HepG2 (cell line): ENCODE measurements around the gene KCTD14. TPM values are rescaled to one million over a fixed set of nuclear protein-coding genes. Genes with fewer than 3 reads are reported as not detected.

Experiments used
- ATAC-seq: fragments of 200-7000 bp; cut with Tn5 transposase; 3 replicates; pipeline ENCODE4 v1.9.1; 2020; ENCODE audit warnings: mild to moderate bottlenecking, moderate library complexity
- BruUV-seq: library from RNA; stranded (reverse); fragments of 400-500 nt; replicated peaks from 2 replicates; lab custom pipeline; 2021; lab: Mats Ljungman, UMichigan
- CTCF ChIA-PET: fragments of 300-600 bp; formaldehyde crosslinking; extraction: SDS; loops from one replicate; lab custom pipeline; 2021; ENCODE audit warnings: low total read pairs, inconsistent platforms, low intra/inter-chr PET ratio; lab: Yijun Ruan, JAX
- POLR2A ChIA-PET: fragments of 350-600 bp; sonication (Branson Sonifier 250); formaldehyde crosslinking; loops from one replicate; lab custom pipeline; 2020; ENCODE audit warnings: antibody characterized with exemption, inconsistent platforms; lab: Yijun Ruan, JAX
- DNase-seq: peaks from one replicate; pipeline ENCODE4 v3.0.0-alpha.2; 2015; ENCODE audit warnings: low spot score
- FAIRE-seq: peaks from 3 replicates; lab custom pipeline; 2011; peaks lifted over from hg19 to GRCh38; lab: Jason Lieb, UNC
- H2AFZ ChIP-seq: one replicate; pipeline ENCODE4 v1.6.1; 2011; ENCODE audit warnings: low read length, inconsistent platforms
- H3K27ac ChIP-seq: fragments of 300-600 bp; 3 replicates; pipeline ENCODE4 v1.8.0; 2011; ENCODE audit warnings: mixed run types, mild to moderate bottlenecking, mixed read lengths, low read length, inconsistent platforms; ENCODE audit not compliant: insufficient read depth; ENCODE audit errors: extremely low read length
- H3K27me3 ChIP-seq, 2 experiments: fragments of 200-600 bp in 1 of 2; 2 replicates in 1 of 2; 3 replicates in 1 of 2; pipeline versions ENCODE4 v1.6.0 to v1.8.0; 2011; ENCODE audit warnings: low read length in 2 of 2, mild to moderate bottlenecking in 2 of 2, moderate library complexity in 2 of 2, inconsistent platforms in 1 of 2; ENCODE audit not compliant: insufficient read depth in 2 of 2, control insufficient read depth in 1 of 2
- H3K36me3 ChIP-seq, 2 experiments: fragments of 200-600 bp in 1 of 2; replicated peaks in 1 of 2; 2 replicates in 1 of 2; 3 replicates in 1 of 2; pipeline versions ENCODE4 v1.5.1 to v1.8.0; 2011; ENCODE audit warnings: low read length in 2 of 2, inconsistent platforms in 1 of 2; ENCODE audit not compliant: insufficient read depth in 2 of 2, control insufficient read depth in 1 of 2
- H3K4me1 ChIP-seq: 2 replicates; pipeline ENCODE4 v1.5.1; 2012; ENCODE audit warnings: low read length, inconsistent platforms; ENCODE audit not compliant: insufficient read depth
- H3K4me2 ChIP-seq: 2 replicates; pipeline ENCODE4 v1.6.0; 2011; ENCODE audit warnings: low read depth, low read length, inconsistent platforms
- H3K4me3 ChIP-seq, 3 experiments: fragments of 200-600 bp in 1 of 3; sonication (generic), shearing (Covaris generic) in 1 of 3; replicated peaks in 1 of 3; 2 replicates each; pipeline ENCODE4 v1.5.1; 2011 to 2016; ENCODE audit warnings: low read length in 3 of 3, inconsistent platforms in 2 of 3, low read depth in 2 of 3, mild to moderate bottlenecking in 2 of 3, control low read depth in 1 of 3, mixed read lengths in 1 of 3; ENCODE audit not compliant: insufficient read depth in 1 of 3
- H3K79me2 ChIP-seq: one replicate; pipeline ENCODE4 v1.6.1; 2011; ENCODE audit warnings: low read length, inconsistent platforms; ENCODE audit not compliant: insufficient read depth
- H3K9ac ChIP-seq: 2 replicates; pipeline ENCODE4 v1.6.0; 2011; ENCODE audit warnings: mild to moderate bottlenecking, low read depth, low read length, inconsistent platforms; ENCODE audit not compliant: insufficient read depth
- H3K9me3 ChIP-seq: 2 replicates; pipeline ENCODE4 v1.5.1; 2012; ENCODE audit warnings: mild to moderate bottlenecking, low read length
- H4K20me1 ChIP-seq: 2 replicates; pipeline ENCODE4 v1.6.0; 2011; ENCODE audit warnings: inconsistent platforms, mild to moderate bottlenecking, low read length, moderate library complexity; ENCODE audit not compliant: insufficient read depth
- AKAP8 ChIP-seq: sonication (generic); formaldehyde crosslinking; IDR thresholded peaks from 2 replicates; pipeline ENCODE4 v1.5.1; 2020; ENCODE audit warnings: mild to moderate bottlenecking, missing genetic modification reagents
- DZIP1 ChIP-seq: sonication (generic); formaldehyde crosslinking; IDR thresholded peaks from 2 replicates; pipeline ENCODE4 v1.5.0; 2020; ENCODE audit warnings: mild to moderate bottlenecking, missing genetic modification reagents
- EP300 ChIP-seq, 3 experiments: sonication (generic) in 1 of 3; formaldehyde crosslinking in 1 of 3; IDR thresholded peaks; 2 replicates each; pipeline versions ENCODE4 v1.5.1 to v1.6.1; 2011 to 2020; ENCODE audit warnings: low read depth in 2 of 3, low read length in 2 of 3, borderline replicate concordance in 1 of 3, improper control_type of control experiment in 1 of 3, mild to moderate bottlenecking in 1 of 3, missing genetic modification reagents in 1 of 3, moderate library complexity in 1 of 3
- MTF2 ChIP-seq: sonication (generic); formaldehyde crosslinking; IDR thresholded peaks from 2 replicates; pipeline ENCODE4 v1.5.0; 2020; ENCODE audit warnings: missing genetic modification reagents, borderline replicate concordance
- SMAD1 ChIP-seq: sonication (generic); formaldehyde crosslinking; IDR thresholded peaks from 2 replicates; pipeline ENCODE4 v1.4.0; 2020; ENCODE audit warnings: missing genetic modification reagents, low read depth, mild to moderate bottlenecking, borderline replicate concordance
- SNAPC2 ChIP-seq: sonication (generic); formaldehyde crosslinking; IDR thresholded peaks from 2 replicates; pipeline ENCODE4 v1.8.1; 2022; ENCODE audit warnings: mild to moderate bottlenecking, missing genetic modification reagents
- ZBTB2 ChIP-seq: sonication (generic); formaldehyde crosslinking; IDR thresholded peaks from 2 replicates; pipeline ENCODE4 v1.8.0; 2022; ENCODE audit warnings: low read depth, missing genetic modification reagents
- ZBTB4 ChIP-seq: sonication (generic); formaldehyde crosslinking; IDR thresholded peaks from 2 replicates; pipeline ENCODE4 v1.4.0; 2020; ENCODE audit warnings: missing genetic modification reagents, mild to moderate bottlenecking, borderline replicate concordance
- ZC3H4 ChIP-seq: sonication (generic); formaldehyde crosslinking; IDR thresholded peaks from 2 replicates; pipeline ENCODE4 v1.4.0; 2020; ENCODE audit warnings: missing genetic modification reagents, borderline replicate concordance
- ZEB1 ChIP-seq: IDR thresholded peaks from 2 replicates; pipeline ENCODE4 v1.6.1; 2012; ENCODE audit warnings: mild to moderate bottlenecking, low read depth, inconsistent platforms; ENCODE audit not compliant: insufficient replicate concordance
- ZNF251 ChIP-seq: sonication (generic); formaldehyde crosslinking; IDR thresholded peaks from 2 replicates; pipeline ENCODE4 v1.9.0; 2021; ENCODE audit warnings: mild to moderate bottlenecking, missing genetic modification reagents
- ZNF414 ChIP-seq: sonication (generic); formaldehyde crosslinking; IDR thresholded peaks from 2 replicates; pipeline ENCODE4 v1.5.0; 2020; ENCODE audit warnings: missing genetic modification reagents
- ZNF549 ChIP-seq: sonication (generic); formaldehyde crosslinking; IDR thresholded peaks from 2 replicates; pipeline ENCODE4 v1.5.0; 2020; ENCODE audit warnings: missing genetic modification reagents
- ZNF614 ChIP-seq: IDR thresholded peaks from 2 replicates; pipeline ENCODE4 v1.6.1; 2018; ENCODE audit warnings: missing biosample characterization, missing genetic modification reagents, inconsistent platforms, borderline replicate concordance
- ZNF841 ChIP-seq: sonication (generic); formaldehyde crosslinking; IDR thresholded peaks from 2 replicates; pipeline ENCODE4 v1.8.1; 2023; ENCODE audit warnings: missing genetic modification reagents, borderline replicate concordance
- WGBS: methylation state at CpG from one replicate; pipeline ENCODE4 v1.1.6; 2017; ENCODE audit warnings: low lambda C conversion rate; 5-methylcytosine and 5-hydroxymethylcytosine counted together
- in situ Hi-C: cut with HindIII; loops from 2 replicates; pipeline ENCODE4 v1.10.0; 2017; ENCODE audit warnings: low pct_unique_long_range_greater_than_20kb; ENCODE audit not compliant: extremely low pct_ligation_motif_present
- intact Hi-C: fragments of 100-400 bp; cut with micrococcal nuclease; formaldehyde crosslinking; loops from one replicate; pipeline ENCODE4 v1.10.0; 2022; ENCODE audit not compliant: unreplicated experiment
- polyA plus RNA-seq, 8 experiments: library from polyadenylated mRNA; depleted of rRNA in 3 of 8; stranded (reverse) in 7 of 8; unstranded in 1 of 8; fragments of >200 nt; fragmentation: Illumina TruSeq in 4 of 8; extraction: Trizol in 4 of 8; gene quantifications; 2 replicates each; pipeline versions ENCODE4 v1.2.1 to v1.2.3, GENCODE V29; 2011 to 2016; ENCODE audit warnings: low read depth in 4 of 8, missing spikeins in 1 of 8, mixed read lengths in 1 of 8; ENCODE audit not compliant: insufficient read depth in 1 of 8
- total RNA-seq, 5 experiments: library from RNA; depleted of rRNA; stranded (reverse); fragments of >200 nt; fragmentation: Illumina TruSeq; extraction: Trizol; gene quantifications; 2 replicates each; pipeline ENCODE4 v1.2.3, GENCODE V29; 2016; ENCODE audit warnings: low read depth in 1 of 5

The KCTD14 gene
- total and polyA plus RNA-seq, 2 of the 13 experiments (the other 11 are each of a cell fraction or from before 2014, with no cell fraction given), result 10.3 to 15.6 TPM

GRCh38 chr11:77999446-78000030, 23.5 kb downstream of the KCTD14 start:
- ChIA-PET POLR2A (no interaction called here), CTCF (interaction anchor here (1.9 to 2.2 kb wide), 2 partner anchors 46 to 223 kb away, joined by 10 to 12 read pairs; no protein-coding TSS in a partner anchor)
- Histone ChIP-seq H4K20me1 (no peaks in the 10 kb centered on the region), H3K4me3 (no peak overlapping the region), H2AFZ (no peak overlapping the region), H3K9me3 (no peaks in the 10 kb centered on the region), H3K27me3 (no peaks in the 10 kb centered on the region), H3K4me1 (peaks cover 25% of the 10 kb centered on the region), H3K79me2 (no peaks in the 10 kb centered on the region), H3K9ac (no peak overlapping the region), H3K36me3 (no peaks in the 10 kb centered on the region), H3K4me2 (no peak overlapping the region), H3K27ac (no peak overlapping the region)
- FAIRE-seq (no peak), ATAC-seq (no peak), DNase-seq (no peak)
- BruUV-seq, result no TSS peak
- intact Hi-C loops (loop anchor here (1.0 kb wide), 2 partner anchors 47 to 223 kb away; no protein-coding TSS in a partner anchor), in situ Hi-C loops (loop anchor here (5.0 to 10.0 kb wide), 2 partner anchors 185 to 222 kb away; no protein-coding TSS in a partner anchor)
- WGBS, result 92% methylated on average over 1 of the region's 1 CpG
- TF ChIP-seq ZBTB4 (CRISPR knock-in tag), result no peak
- TF ChIP-seq ZNF549 (CRISPR knock-in tag), result no peak
- no peak for TF ChIP-seq MTF2 (CRISPR knock-in tag)
- TF ChIP-seq ZNF614, result no peak
- no peak for TF ChIP-seq ZNF251 (CRISPR knock-in tag)
- TF ChIP-seq ZEB1, result no peak
- TF ChIP-seq SMAD1 (CRISPR knock-in tag), result no peak
- no peak for TF ChIP-seq ZBTB2 (CRISPR knock-in tag)
- no peak for TF ChIP-seq SNAPC2
- no peak for TF ChIP-seq DZIP1
- TF ChIP-seq ZC3H4, result no peak
- no peak for TF ChIP-seq ZNF414
- no peak for TF ChIP-seq AKAP8
- TF ChIP-seq EP300 (IDR thresholded peaks at IDR 0.05; ENCODE audit: low read depth in 2 of 2, low read length in 2 of 2), result no peak
- no peak for TF ChIP-seq EP300 (CRISPR knock-in tag; IDR thresholded peaks at IDR 0.05; ENCODE audit: borderline replicate concordance)
- no peak for TF ChIP-seq ZNF841
